ENCODE results near the gene ZNF407. TPM values are rescaled to one million over a fixed set of nuclear protein-coding genes. Genes with fewer than 3 reads are reported as not detected.

Gene ZNF407
- total and polyA plus RNA-seq, 10 donors, result 2.0 to 41.0 (median 26.3) TPM

DNA sequence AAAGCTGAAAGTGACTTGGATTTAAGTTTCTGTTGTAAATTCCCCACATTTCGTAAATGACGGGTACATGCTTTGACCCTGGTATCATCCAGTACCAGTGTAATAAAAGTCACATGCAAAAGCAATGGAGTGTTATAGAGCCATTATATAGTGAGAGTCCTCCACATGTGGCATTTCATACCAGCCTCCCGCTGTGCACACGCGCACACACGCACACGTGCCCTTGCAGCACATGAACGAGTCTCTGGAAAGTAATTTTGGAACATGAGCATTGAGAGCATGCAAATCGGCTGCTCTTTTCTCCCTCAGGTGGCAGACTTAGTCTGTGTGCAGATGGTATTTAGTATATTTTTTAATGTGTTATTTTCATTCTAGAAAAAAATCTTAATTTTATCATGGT is 198.1 kb downstream of the ZNF407 start:
- no peak for TF ChIP-seq CTCF (IDR thresholded peaks at IDR 0.05 in 8 of 11, conservative IDR thresholded peaks at IDR 0.05 in 3 of 11)
- TF ChIP-seq POLR2A (IDR thresholded peaks at IDR 0.05), result no peak
- no peak for TF ChIP-seq POLR2AphosphoS5 (IDR thresholded peaks at IDR 0.05)
- WGBS, 5 donors, result 86 to 92% (median 92%) methylated on average over 9 of the region's 9 CpGs
- H3K4me3 ChIP-seq, result no peak overlapping the region
- no peak overlapping the region for H3K27ac ChIP-seq
- DNase-seq, result no peak
- no peaks in the 10 kb centered on the region for H3K9me3 ChIP-seq
- H3K27me3 ChIP-seq (replicated peaks in 1 of 7), result no peaks in the 10 kb centered on the region
- intact Hi-C loops (cut with DNase I; ENCODE audit: low total_unique reads), result no loop called here
- peaks cover 0 to 26% (median 15%) of the 10 kb centered on the region in 6 donors for H3K4me1 ChIP-seq
- no peaks in the 10 kb centered on the region for H3K36me3 ChIP-seq

GRCh38 chr18:74796211-74796610 is 198.5 kb downstream of the ZNF407 start:
- TF ChIP-seq POLR2AphosphoS5 (IDR thresholded peaks at IDR 0.05) (no peak), POLR2A (IDR thresholded peaks at IDR 0.05) (no peak), CTCF (IDR thresholded peaks at IDR 0.05 in 8 of 11, conservative IDR thresholded peaks at IDR 0.05 in 3 of 11) (no peak)
- Histone ChIP-seq H3K4me1 (peaks cover 0 to 26% (median 15%) of the 10 kb centered on the region in 6 donors), H3K36me3 (no peaks in the 10 kb centered on the region), H3K4me3 (no peak overlapping the region), H3K9me3 (no peaks in the 10 kb centered on the region), H3K27ac (no peak overlapping the region), H3K27me3 (replicated peaks in 1 of 7) (no peaks in the 10 kb centered on the region)
- intact Hi-C loops (cut with DNase I; ENCODE audit: low total_unique reads), result no loop called here
- DNase-seq, result no peak
- WGBS, 5 donors, result 87 to 94% (median 91%) methylated on average over 4 of the region's 4 CpGs

DNA sequence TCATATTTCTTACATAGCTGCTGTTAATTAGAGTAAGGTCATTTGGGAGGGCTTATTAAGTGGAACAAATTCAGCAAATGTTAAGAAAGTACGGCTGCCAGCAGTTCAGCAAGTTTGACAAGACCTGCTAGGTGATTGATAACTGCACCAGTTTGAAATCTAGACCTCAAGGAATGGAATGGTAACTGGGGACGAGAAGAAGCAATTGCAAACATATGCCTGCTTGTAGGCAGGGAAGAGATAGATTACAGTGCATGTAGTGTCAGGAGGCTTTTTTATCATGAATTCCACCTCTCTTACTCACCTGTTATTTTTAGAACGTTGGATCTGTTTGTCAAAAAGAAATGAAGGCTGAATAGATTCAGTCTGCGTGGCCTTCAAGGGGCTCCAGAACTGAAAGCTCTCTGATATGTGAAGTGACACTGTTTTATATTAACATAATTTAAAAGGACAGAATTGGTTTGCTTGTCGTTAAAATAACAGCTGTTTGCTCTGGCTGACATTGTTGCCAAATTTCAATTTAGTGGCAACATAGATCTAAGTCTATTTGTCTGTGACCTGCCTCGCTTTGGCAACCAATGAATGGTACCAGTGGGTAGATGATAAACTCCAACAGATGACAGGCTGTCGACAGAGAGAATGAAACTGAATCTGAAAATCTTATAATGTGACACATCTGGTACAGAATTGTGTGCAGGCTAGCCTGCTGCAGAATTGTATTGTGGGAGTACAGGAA is 199.3 kb downstream of the ZNF407 start:
- Histone ChIP-seq H3K9me3 (no peaks in the 10 kb centered on the region), H3K27me3 (replicated peaks in 1 of 7) (no peaks in the 10 kb centered on the region), H3K36me3 (no peaks in the 10 kb centered on the region), H3K4me1 (peaks cover 0 to 26% (median 15%) of the 10 kb centered on the region in 6 donors), H3K4me3 (peak overlapping the region in 1 of 8 donors; percentile 18), H3K27ac (peak overlapping the region in 1 of 8 donors; percentile 24)
- WGBS, 5 donors, result 56 to 76% (median 71%) methylated on average over 7 of the region's 7 CpGs
- intact Hi-C loops (cut with DNase I; ENCODE audit: low total_unique reads), result no loop called here
- DNase-seq, result no peak
- no peak for TF ChIP-seq CTCF (IDR thresholded peaks at IDR 0.05 in 8 of 11, conservative IDR thresholded peaks at IDR 0.05 in 3 of 11)
- no peak for TF ChIP-seq POLR2A (IDR thresholded peaks at IDR 0.05)
- no peak for TF ChIP-seq POLR2AphosphoS5 (IDR thresholded peaks at IDR 0.05)

DNA sequence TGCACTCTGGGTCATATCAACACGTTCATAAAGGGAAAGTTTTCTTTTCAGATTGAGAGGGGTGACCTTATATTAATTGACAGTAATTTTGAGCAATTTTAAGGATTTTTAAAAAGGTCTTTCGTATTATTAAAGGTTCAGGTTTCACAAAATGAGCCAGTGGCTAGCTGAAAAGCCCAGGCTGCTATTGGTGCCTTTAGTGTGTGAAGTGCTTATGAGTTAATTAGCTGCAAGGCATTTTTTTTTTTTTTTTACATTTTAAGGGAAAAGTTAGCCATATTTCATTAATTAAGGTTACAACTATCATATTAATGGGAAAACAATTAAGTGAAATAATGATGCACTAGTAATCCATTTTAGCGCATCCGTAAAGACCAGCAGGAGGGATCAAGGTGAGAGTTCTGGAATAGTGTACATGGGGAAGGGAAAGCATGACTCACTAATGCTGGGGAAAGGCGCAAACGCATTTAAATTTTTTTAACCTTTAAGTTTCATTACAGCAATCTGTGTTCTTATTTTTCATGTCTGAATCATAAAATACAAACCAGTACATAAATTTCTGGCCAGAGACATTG is 200.0 kb downstream of the ZNF407 start:
- Histone ChIP-seq H3K27ac (peak overlapping the region in 1 of 8 donors; percentile 24), H3K4me1 (peaks cover 0 to 26% (median 15%) of the 10 kb centered on the region in 6 donors), H3K36me3 (no peaks in the 10 kb centered on the region), H3K9me3 (no peaks in the 10 kb centered on the region), H3K4me3 (peak overlapping the region in 1 of 8 donors; percentile 18), H3K27me3 (replicated peaks in 1 of 7) (no peaks in the 10 kb centered on the region)
- WGBS, 5 donors, result 74 to 86% (median 82%) methylated on average over 6 of the region's 6 CpGs
- no peak for DNase-seq
- intact Hi-C loops (cut with DNase I; ENCODE audit: low total_unique reads), result no loop called here
- no peak for TF ChIP-seq POLR2AphosphoS5 (IDR thresholded peaks at IDR 0.05)
- TF ChIP-seq CTCF (IDR thresholded peaks at IDR 0.05 in 8 of 11, conservative IDR thresholded peaks at IDR 0.05 in 3 of 11), result no peak
- no peak for TF ChIP-seq POLR2A (IDR thresholded peaks at IDR 0.05)
